GM12892 (cell line): ENCODE results near the gene FABP2.

ENCODE experiments used
- POLR2A ChIP-seq: IDR thresholded peaks from 2 replicates; pipeline ENCODE4 v1.6.1; 2011; ENCODE audit warnings: low read depth, low read length, control low read depth
- POLR2AphosphoS5 ChIP-seq: IDR thresholded peaks from 2 replicates; pipeline ENCODE4 v1.6.1; 2011; ENCODE audit warnings: low read depth, low read length, control low read depth
- TAF1 ChIP-seq: IDR thresholded peaks from 2 replicates; pipeline ENCODE4 v1.6.1; 2011; ENCODE audit warnings: low read depth, mild to moderate bottlenecking, control low read depth, low read length, borderline replicate concordance

- TF ChIP-seq POLR2A (no peak), TAF1 (no peak), POLR2AphosphoS5 (no peak)
These were observed 22.2 kb downstream of the FABP2 start for GRCh38 chr4:119299741-119300100.
